HG03571 (cell line): ENCODE results near the gene TMUB1.
A peak's percentile ranks its signal among the peaks of the same experiment; 100 is the strongest.

Experiments used
- ATAC-seq: cut with Tn5 transposase; IDR thresholded peaks from one replicate; pipeline ENCODE4 v1.9.1; 2021; ENCODE audit not compliant: unreplicated experiment

The TMUB1 gene

GRCh38 chr7:151121380-151122170, 38.3 kb upstream of the TMUB1 start:
- no peak for ATAC-seq

- no peak for ATAC-seq
These were observed 37.6 kb upstream of the TMUB1 start for GRCh38 chr7:151120896-151121295.

GRCh38 chr7:151119902-151120301, 36.6 kb upstream of the TMUB1 start:
- ATAC-seq = no peak

- ATAC-seq = no peak
These were observed 35.7 kb upstream of the TMUB1 start for GRCh38 chr7:151119055-151119415.

GRCh38 chr7:151118108-151119054, 35.1 kb upstream of the TMUB1 start:
- ATAC-seq = no peak

GRCh38 chr7:151117565-151117964, 34.3 kb upstream of the TMUB1 start:
- ATAC-seq = no peak

GRCh38 chr7:151116603-151117440, 33.5 kb upstream of the TMUB1 start:
- ATAC-seq = no peak

GRCh38 chr7:151115836-151116418, 32.6 kb upstream of the TMUB1 start:
- no peak for ATAC-seq

GRCh38 chr7:151115121-151115835, 32.0 kb upstream of the TMUB1 start:
- ATAC-seq = no peak

- ATAC-seq = no peak
These were observed 31.1 kb upstream of the TMUB1 start for GRCh38 chr7:151114151-151115090.

- no peak for ATAC-seq
These were observed 30.3 kb upstream of the TMUB1 start for GRCh38 chr7:151113344-151114150.

- ATAC-seq = peak; percentile 69
These were observed 27.8 kb upstream of the TMUB1 start for GRCh38 chr7:151110941-151111645.

GRCh38 chr7:151110236-151110940, 27.1 kb upstream of the TMUB1 start:
- ATAC-seq = no peak

- no peak for ATAC-seq
These were observed 26.1 kb upstream of the TMUB1 start for GRCh38 chr7:151109094-151110048.

- ATAC-seq = no peak
These were observed 24.6 kb upstream of the TMUB1 start for GRCh38 chr7:151107882-151108281.
